D721Med (cell line): ENCODE data around the gene HOXD10.

Source experiments
- DNase-seq: peaks from one replicate; pipeline ENCODE4 v3.0.0; 2011; ENCODE audit warnings: low spot score; ENCODE audit not compliant: insufficient read length
- FAIRE-seq: peaks from 2 replicates; lab custom pipeline; 2011; peaks lifted over from hg19 to GRCh38; lab: Jason Lieb, UNC
- CTCF ChIP-seq: IDR thresholded peaks from 2 replicates; pipeline ENCODE4 v1.5.1; 2012; ENCODE audit warnings: mild to moderate bottlenecking, control low read depth; ENCODE audit not compliant: insufficient read depth; ENCODE audit errors: missing control alignments

HOXD10 gene

GRCh38 chr2:176092270-176093144 lies 24.1 kb upstream of the HOXD10 start, which contains the start of gene HOXD13:
HOXD13 (plus strand) TSS chr2:176092721; CDS start chr2:176092891, 170 bp downstream.
- no peak for TF ChIP-seq CTCF
- FAIRE-seq (no peak), DNase-seq (no peak)

- no peak for TF ChIP-seq CTCF
- no peak for FAIRE-seq
These were observed 23.3 kb upstream of the HOXD10 start for GRCh38 chr2:176093145-176093897.

GRCh38 chr2:176093898-176094249 lies 22.7 kb upstream of the HOXD10 start:
- no peak for DNase-seq
- TF ChIP-seq CTCF: no peak
- FAIRE-seq: no peak

More at GRCh38 chr2:176093145-176093897, 23.3 kb upstream of the HOXD10 start:
- DNase-seq: peak; percentile 22

- no peak for TF ChIP-seq CTCF
- no peak for FAIRE-seq
These were observed 22.2 kb upstream of the HOXD10 start for GRCh38 chr2:176094349-176094748.

GRCh38 chr2:176095421-176095820 lies 21.2 kb upstream of the HOXD10 start:
- DNase-seq (no peak), FAIRE-seq (no peak)
- no peak for TF ChIP-seq CTCF

More at GRCh38 chr2:176094349-176094748, 22.2 kb upstream of the HOXD10 start:
- no peak for DNase-seq

DNA sequence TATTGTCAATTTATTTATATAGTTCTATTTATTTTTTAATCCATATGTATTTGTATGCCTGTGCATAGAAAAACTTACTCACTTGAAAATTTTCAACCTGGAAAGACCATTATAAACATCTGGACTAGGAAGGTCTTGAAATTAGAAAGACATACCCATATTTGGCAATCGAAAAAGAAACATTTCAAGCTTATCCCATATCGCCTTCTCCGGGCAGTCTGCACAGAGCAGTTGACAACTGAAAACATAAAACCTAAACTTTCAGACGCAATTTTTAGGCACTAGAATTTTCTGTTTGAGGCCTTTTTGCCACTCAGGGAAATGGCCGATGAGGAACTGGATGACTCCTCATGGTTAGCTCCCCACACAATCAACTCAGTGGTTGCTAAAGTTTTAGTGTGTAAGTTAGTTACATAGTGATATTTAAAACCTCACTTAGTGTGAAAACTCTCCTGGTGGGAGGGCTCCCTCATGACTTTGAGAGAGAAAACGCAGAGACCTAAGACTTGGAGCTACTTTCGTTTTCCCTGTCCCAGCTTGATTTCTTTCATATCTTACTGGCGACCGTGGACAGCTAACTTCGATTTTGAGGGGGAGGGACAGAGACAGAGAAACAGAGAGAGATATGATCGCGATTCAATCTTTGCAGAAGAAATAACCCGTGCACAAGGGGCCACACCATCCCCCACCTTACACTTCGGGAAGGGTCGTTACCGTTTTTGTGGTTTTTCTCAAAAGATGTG lies 20.2 kb upstream of the HOXD10 start:
- no peak for TF ChIP-seq CTCF
- DNase-seq (no peak), FAIRE-seq (no peak)
